HG02642 (cell line): ENCODE results near the gene FMNL1.

Source experiments
- ATAC-seq: cut with Tn5 transposase; IDR thresholded peaks from one replicate; pipeline ENCODE4 v1.9.1; 2021; ENCODE audit warnings: mild to moderate bottlenecking; ENCODE audit not compliant: unreplicated experiment, poor library complexity

The FMNL1 gene

GRCh38 chr17:45293413-45294211, 71.9 kb downstream of the FMNL1 start:
- ATAC-seq, result no peak

- no peak for ATAC-seq
These were observed 72.8 kb downstream of the FMNL1 start for GRCh38 chr17:45294506-45294905.

- ATAC-seq, result no peak
These were observed 74.5 kb downstream of the FMNL1 start for GRCh38 chr17:45296003-45296832.

- ATAC-seq, result no peak
These were observed 75.1 kb downstream of the FMNL1 start for GRCh38 chr17:45296833-45297124.
